ENCODE results near the gene PTPRJ. TPM values are rescaled to one million over a fixed set of nuclear protein-coding genes. Genes with fewer than 3 reads are reported as not detected.

PTPRJ gene
- total and polyA plus RNA-seq, 9 of the 15 experiments (the other 6 are each of a cell fraction or from before 2014, with no cell fraction given): 0.56 to 10.7 (median 4.8) TPM

DNA sequence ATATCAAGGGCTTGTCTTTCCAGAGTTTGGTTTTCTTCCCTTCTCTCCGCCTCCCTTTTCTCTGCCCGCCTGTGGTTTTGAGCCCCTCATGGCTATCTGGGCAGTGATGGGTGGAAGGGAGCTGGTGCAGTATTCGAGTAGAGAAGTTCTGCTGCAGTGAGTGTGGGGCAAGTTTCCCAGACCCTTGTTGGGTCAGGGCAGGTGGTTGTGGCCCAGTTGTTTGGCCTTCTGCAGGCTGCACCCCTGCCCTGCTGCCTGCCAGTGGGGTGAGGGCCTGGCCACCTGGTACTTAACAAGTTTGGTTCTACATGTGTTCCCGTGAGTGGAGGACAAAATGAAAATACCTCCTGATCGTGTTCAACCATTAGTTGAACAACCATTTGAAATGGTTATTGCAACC is 65.2 kb downstream of the PTPRJ start (continued):
- TF ChIP-seq ZNF318 (IDR thresholded peaks at IDR 0.05; ENCODE audit: borderline replicate concordance in 1 of 2, low read depth in 1 of 2) (no peak), CBX8 (IDR thresholded peaks at IDR 0.05; ENCODE audit: borderline replicate concordance, extremely low read depth, low read depth, low read length, poor library complexity, severe bottlenecking) (no peak)

All from K562 (cell line).